Measurements from ENCODE around the gene GDF9.

GRCh38 chr5:132860742-132861141 lies 5.5 kb downstream of the GDF9 start:
- TF ChIP-seq JUNB (IDR thresholded peaks at IDR 0.05; ENCODE audit: unreplicated experiment) (no peak), CTCF (conservative IDR thresholded peaks at IDR 0.05; ENCODE audit: low read depth in 2 of 2) (no peak), EZH2phosphoT487 (IDR thresholded peaks at IDR 0.05; ENCODE audit: unreplicated experiment) (no peak), POLR2AphosphoS5 (IDR thresholded peaks at IDR 0.05; ENCODE audit: low read depth) (no peak), EZH2 (IDR thresholded peaks at IDR 0.05; ENCODE audit: low read depth, unreplicated experiment) (no peak), REST (IDR thresholded peaks at IDR 0.05; ENCODE audit: unreplicated experiment) (no peak), ZNF331 (CRISPR knock-in tag; IDR thresholded peaks at IDR 0.05; ENCODE audit: low read depth) (no peak), NANOG (IDR thresholded peaks at IDR 0.05; ENCODE audit: borderline replicate concordance) (no peak)
